ENCODE results near the gene BRD7. TPM values are rescaled to one million over a fixed set of nuclear protein-coding genes. Genes with fewer than 3 reads are reported as not detected.

The BRD7 gene
- total and polyA plus RNA-seq, 4 donors = 37.7 to 90.2 (median 58.8) TPM

DNA sequence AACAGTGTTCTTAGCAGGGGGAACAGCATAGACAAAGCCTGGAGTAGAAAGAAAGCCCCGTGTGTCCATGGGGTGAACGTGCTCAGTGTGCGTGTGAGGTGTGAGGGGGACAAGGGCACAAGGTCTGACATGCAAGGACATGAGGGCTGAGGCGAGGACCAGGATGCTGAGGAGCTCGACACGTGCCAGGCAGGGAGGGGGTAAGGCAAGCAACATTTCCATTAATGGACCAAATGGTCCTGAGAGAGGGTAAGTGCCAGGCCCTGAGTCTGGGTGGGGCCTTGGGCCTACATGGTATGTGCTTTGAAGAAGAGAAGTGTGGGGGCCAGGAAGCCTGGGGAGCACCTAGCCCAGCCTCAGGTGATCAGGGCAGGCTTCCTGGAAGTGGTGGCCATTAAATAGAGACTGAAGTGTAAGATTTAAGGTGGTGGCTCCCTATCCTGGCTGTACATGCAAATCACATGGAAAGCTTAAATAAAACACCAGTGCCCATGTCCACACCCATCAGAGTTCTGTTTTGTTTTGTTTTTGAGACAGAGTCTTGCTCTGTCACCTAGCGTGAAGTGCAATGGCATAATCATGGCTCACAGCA, 73.2 kb downstream of the BRD7 start:
- H3K4me3 ChIP-seq (ENCODE audit: low read length in 2 of 2) = no peak overlapping the region
- WGBS, 2 donors = 97 to 98% methylated on average over 7 of the region's 7 CpGs
- H3K4me1 ChIP-seq (ENCODE audit: control insufficient read depth in 1 of 2, insufficient read depth in 2 of 2, low read length in 2 of 2) = no peaks in the 10 kb centered on the region
- no peaks in the 10 kb centered on the region for H3K36me3 ChIP-seq (ENCODE audit: control insufficient read depth in 1 of 2, insufficient read depth in 2 of 2, low read length in 1 of 2)
- DNase-seq = peak; percentile 18 to 47
- H3K9me3 ChIP-seq (ENCODE audit: control insufficient read depth, low read length) = no peaks in the 10 kb centered on the region
- ATAC-seq (ENCODE audit: low FRiP score) = no peak
- H3K27me3 ChIP-seq (ENCODE audit: control insufficient read depth in 1 of 2, insufficient read depth in 2 of 2, low read length in 1 of 2) = no peaks in the 10 kb centered on the region
- intact Hi-C loops (cut with DNase I) = no loop called here
- no peak overlapping the region for H3K27ac ChIP-seq (ENCODE audit: low read depth in 1 of 2, low read length in 2 of 2)

DNA sequence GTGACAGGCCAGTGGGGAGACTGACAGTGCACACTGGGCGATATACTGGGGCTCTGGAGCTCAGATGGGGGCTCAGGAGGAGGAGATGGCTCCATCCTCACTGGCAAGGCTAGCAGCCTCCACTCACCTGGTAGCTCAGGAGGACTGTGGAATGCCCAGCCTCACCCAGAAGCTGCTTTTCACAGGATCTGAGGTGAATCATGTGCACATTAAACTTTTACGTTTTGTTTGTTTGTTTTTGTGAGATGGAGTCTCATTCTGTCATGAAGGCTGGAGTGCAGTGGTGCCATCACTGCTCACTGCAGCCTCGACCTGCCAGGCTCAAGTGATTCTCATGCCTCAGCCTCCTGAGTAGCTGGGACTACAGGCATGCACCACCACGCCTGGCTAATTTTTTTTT, 73.8 kb downstream of the BRD7 start:
- H3K4me1 ChIP-seq (ENCODE audit: control insufficient read depth in 1 of 2, insufficient read depth in 2 of 2, low read length in 2 of 2) = no peaks in the 10 kb centered on the region
- intact Hi-C loops (cut with DNase I) = no loop called here
- no peaks in the 10 kb centered on the region for H3K27me3 ChIP-seq (ENCODE audit: control insufficient read depth in 1 of 2, insufficient read depth in 2 of 2, low read length in 1 of 2)
- ATAC-seq (ENCODE audit: low FRiP score) = no peak
- WGBS, 2 donors = 89 to 96% methylated on average over 4 of the region's 4 CpGs
- H3K4me3 ChIP-seq (ENCODE audit: low read length in 2 of 2) = no peak overlapping the region
- peak in 1 of 2 donors; percentile 28 for DNase-seq
- H3K27ac ChIP-seq (ENCODE audit: low read depth in 1 of 2, low read length in 2 of 2) = no peak overlapping the region
- H3K9me3 ChIP-seq (ENCODE audit: control insufficient read depth, low read length) = no peaks in the 10 kb centered on the region
- no peaks in the 10 kb centered on the region for H3K36me3 ChIP-seq (ENCODE audit: control insufficient read depth in 1 of 2, insufficient read depth in 2 of 2, low read length in 1 of 2)

GRCh38 chr16:50293994-50294855, 74.6 kb downstream of the BRD7 start:
- ATAC-seq (ENCODE audit: low FRiP score) (no peak), DNase-seq (peak in 1 of 2 donors; percentile 71)
- no peaks in the 10 kb centered on the region for H3K4me1 ChIP-seq (ENCODE audit: control insufficient read depth in 1 of 2, insufficient read depth in 2 of 2, low read length in 2 of 2)
- intact Hi-C loops (cut with DNase I) = no loop called here
- WGBS, 2 donors = 94% methylated on average over 20 of the region's 20 CpGs
- no peaks in the 10 kb centered on the region for H3K9me3 ChIP-seq (ENCODE audit: control insufficient read depth, low read length)
- no peaks in the 10 kb centered on the region for H3K27me3 ChIP-seq (ENCODE audit: control insufficient read depth in 1 of 2, insufficient read depth in 2 of 2, low read length in 1 of 2)
- no peak overlapping the region for H3K27ac ChIP-seq (ENCODE audit: low read depth in 1 of 2, low read length in 2 of 2)
- no peaks in the 10 kb centered on the region for H3K36me3 ChIP-seq (ENCODE audit: control insufficient read depth in 1 of 2, insufficient read depth in 2 of 2, low read length in 1 of 2)
- H3K4me3 ChIP-seq (ENCODE audit: low read length in 2 of 2) = no peak overlapping the region

DNA sequence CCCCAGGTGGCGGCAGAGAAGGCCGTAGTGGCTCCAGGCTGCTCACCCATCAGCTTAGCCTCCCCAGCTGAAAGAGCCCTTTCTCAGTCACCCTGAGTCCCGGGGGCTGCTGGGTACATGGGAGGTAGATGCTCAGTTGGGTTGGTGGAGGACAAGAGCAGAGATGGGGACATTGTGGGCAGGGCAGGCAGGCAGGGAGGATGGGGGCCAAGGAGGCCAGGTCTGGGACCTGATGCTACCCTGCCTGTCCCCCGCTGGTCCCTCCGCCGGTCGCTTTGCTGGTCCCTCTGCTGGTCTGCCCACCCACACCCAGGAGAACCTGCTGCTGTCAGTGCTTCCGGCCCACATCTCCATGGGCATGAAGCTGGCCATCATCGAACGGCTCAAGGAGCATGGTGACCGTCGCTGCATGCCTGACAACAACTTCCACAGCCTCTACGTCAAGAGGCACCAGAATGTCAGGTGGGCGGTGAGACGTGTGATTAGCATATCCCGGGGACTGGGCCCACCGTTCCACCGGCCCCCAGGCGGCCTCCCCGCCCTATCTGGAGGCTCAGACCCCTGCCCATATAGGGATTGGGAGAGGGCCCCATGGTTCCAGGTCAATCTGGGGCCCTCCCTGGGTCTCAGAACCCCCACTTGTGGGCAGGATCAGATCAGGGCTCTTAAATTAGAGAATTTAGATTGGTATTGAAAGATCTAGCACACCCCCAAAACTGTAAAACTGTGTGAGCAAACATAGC, 75.6 kb downstream of the BRD7 start:
- Histone ChIP-seq H3K9me3 (ENCODE audit: control insufficient read depth, low read length) (no peaks in the 10 kb centered on the region), H3K27me3 (ENCODE audit: control insufficient read depth in 1 of 2, insufficient read depth in 2 of 2, low read length in 1 of 2) (no peaks in the 10 kb centered on the region), H3K36me3 (ENCODE audit: control insufficient read depth in 1 of 2, insufficient read depth in 2 of 2, low read length in 1 of 2) (no peaks in the 10 kb centered on the region), H3K27ac (ENCODE audit: low read depth in 1 of 2, low read length in 2 of 2) (no peak overlapping the region), H3K4me1 (ENCODE audit: control insufficient read depth in 1 of 2, insufficient read depth in 2 of 2, low read length in 2 of 2) (no peaks in the 10 kb centered on the region), H3K4me3 (ENCODE audit: low read length in 2 of 2) (no peak overlapping the region)
- DNase-seq = peak in 1 of 2 donors; percentile 24
- ATAC-seq (ENCODE audit: low FRiP score) = no peak
- 91 to 92% methylated on average over 20 of the region's 20 CpGs for WGBS, 2 donors
- intact Hi-C loops (cut with DNase I) = no loop called here

DNA sequence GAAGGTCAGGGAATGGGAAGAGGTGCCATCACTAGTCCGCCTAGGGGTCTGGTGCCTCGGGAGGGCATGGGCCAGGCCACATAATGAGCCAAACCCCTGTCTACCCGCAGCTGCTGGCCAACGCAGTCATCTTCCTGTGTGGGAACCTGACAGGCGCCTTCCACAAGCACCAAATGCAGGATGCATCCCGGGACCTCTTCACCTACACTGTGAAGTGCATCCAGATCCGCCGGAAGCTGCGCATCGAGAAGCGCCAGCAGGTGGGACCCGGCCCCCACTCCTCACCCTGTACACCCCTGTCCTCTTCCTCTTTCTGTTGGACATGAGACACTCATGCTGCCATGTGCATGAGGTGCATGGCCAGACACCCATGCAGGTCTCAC, 76.2 kb downstream of the BRD7 start:
- Histone ChIP-seq H3K4me3 (ENCODE audit: low read length in 2 of 2) (no peak overlapping the region), H3K27me3 (ENCODE audit: control insufficient read depth in 1 of 2, insufficient read depth in 2 of 2, low read length in 1 of 2) (no peaks in the 10 kb centered on the region), H3K4me1 (ENCODE audit: control insufficient read depth in 1 of 2, insufficient read depth in 2 of 2, low read length in 2 of 2) (no peaks in the 10 kb centered on the region), H3K27ac (ENCODE audit: low read depth in 1 of 2, low read length in 2 of 2) (no peak overlapping the region), H3K36me3 (ENCODE audit: control insufficient read depth in 1 of 2, insufficient read depth in 2 of 2, low read length in 1 of 2) (no peaks in the 10 kb centered on the region), H3K9me3 (ENCODE audit: control insufficient read depth, low read length) (no peaks in the 10 kb centered on the region)
- intact Hi-C loops (cut with DNase I) = no loop called here
- DNase-seq (no peak), ATAC-seq (ENCODE audit: low FRiP score) (no peak)
- WGBS, 2 donors = 95 to 96% methylated on average over 12 of the region's 12 CpGs

GRCh38 chr16:50291719-50292565, 76.8 kb downstream of the BRD7 start:
- WGBS, 2 donors = 89 to 90% methylated on average over 26 of the region's 26 CpGs
- Histone ChIP-seq H3K9me3 (ENCODE audit: control insufficient read depth, low read length) (no peaks in the 10 kb centered on the region), H3K4me1 (ENCODE audit: control insufficient read depth in 1 of 2, insufficient read depth in 2 of 2, low read length in 2 of 2) (no peaks in the 10 kb centered on the region), H3K27ac (ENCODE audit: low read depth in 1 of 2, low read length in 2 of 2) (no peak overlapping the region), H3K36me3 (ENCODE audit: control insufficient read depth in 1 of 2, insufficient read depth in 2 of 2, low read length in 1 of 2) (no peaks in the 10 kb centered on the region), H3K27me3 (ENCODE audit: control insufficient read depth in 1 of 2, insufficient read depth in 2 of 2, low read length in 1 of 2) (no peaks in the 10 kb centered on the region), H3K4me3 (ENCODE audit: low read length in 2 of 2) (no peak overlapping the region)
- no peak for ATAC-seq (ENCODE audit: low FRiP score)
- intact Hi-C loops (cut with DNase I) = no loop called here
- no peak for DNase-seq

GRCh38 chr16:50290856-50291255, 77.9 kb downstream of the BRD7 start:
- intact Hi-C loops (cut with DNase I) = no loop called here
- ATAC-seq (ENCODE audit: low FRiP score) (no peak), DNase-seq (no peak)
- Histone ChIP-seq H3K27me3 (ENCODE audit: control insufficient read depth in 1 of 2, insufficient read depth in 2 of 2, low read length in 1 of 2) (no peaks in the 10 kb centered on the region), H3K4me1 (ENCODE audit: control insufficient read depth in 1 of 2, insufficient read depth in 2 of 2, low read length in 2 of 2) (no peaks in the 10 kb centered on the region), H3K4me3 (ENCODE audit: low read length in 2 of 2) (no peak overlapping the region), H3K27ac (ENCODE audit: low read depth in 1 of 2, low read length in 2 of 2) (no peak overlapping the region), H3K36me3 (ENCODE audit: control insufficient read depth in 1 of 2, insufficient read depth in 2 of 2, low read length in 1 of 2) (no peaks in the 10 kb centered on the region), H3K9me3 (ENCODE audit: control insufficient read depth, low read length) (no peaks in the 10 kb centered on the region)
- WGBS, 2 donors = 95% methylated on average over 5 to 6 of the region's 6 CpGs

GRCh38 chr16:50289950-50290764, 78.6 kb downstream of the BRD7 start:
- WGBS, 2 donors = 93% methylated on average over 30 of the region's 30 CpGs
- Histone ChIP-seq H3K4me3 (ENCODE audit: low read length in 2 of 2) (no peak overlapping the region), H3K36me3 (ENCODE audit: control insufficient read depth in 1 of 2, insufficient read depth in 2 of 2, low read length in 1 of 2) (no peaks in the 10 kb centered on the region), H3K27me3 (ENCODE audit: control insufficient read depth in 1 of 2, insufficient read depth in 2 of 2, low read length in 1 of 2) (no peaks in the 10 kb centered on the region), H3K27ac (ENCODE audit: low read depth in 1 of 2, low read length in 2 of 2) (no peak overlapping the region), H3K4me1 (ENCODE audit: control insufficient read depth in 1 of 2, insufficient read depth in 2 of 2, low read length in 2 of 2) (no peaks in the 10 kb centered on the region), H3K9me3 (ENCODE audit: control insufficient read depth, low read length) (no peaks in the 10 kb centered on the region)
- ATAC-seq (ENCODE audit: low FRiP score) (no peak), DNase-seq (no peak)
- intact Hi-C loops (cut with DNase I) = no loop called here
